Kidney (tissue), 14 donors: ENCODE measurements around the gene IL15. TPM values are rescaled to one million over a fixed set of nuclear protein-coding genes. Genes with fewer than 3 reads are reported as not detected.
"Not testable (repeated sequence)": the region's sequence is repeated elsewhere in the genome, so short reads cannot be mapped to it uniquely, and the experiment has no call there.

Experiments
- DNase-seq, 5 donors: peaks; one replicate each; pipeline ENCODE4 v3.0.0-alpha.2; 2013 to 2020
- FAIRE-seq: peaks from 2 replicates; lab custom pipeline; 2012; peaks lifted over from hg19 to GRCh38; lab: Jason Lieb, UNC
- H3K27ac ChIP-seq, 2 donors: one replicate each; pipeline ENCODE4 v1.7.0; 2013; ENCODE audit warnings: low read depth in 2 of 2, low read length in 2 of 2, inconsistent platforms in 1 of 2
- H3K27me3 ChIP-seq: one replicate; pipeline ENCODE4 v1.7.1; 2013; ENCODE audit warnings: low read length, inconsistent platforms; ENCODE audit not compliant: control insufficient read depth, insufficient read depth
- H3K36me3 ChIP-seq, 3 donors: one replicate each; pipeline versions ENCODE4 v1.7.0 to v1.7.1; 2013; ENCODE audit warnings: low read length in 3 of 3, control low read depth in 1 of 3, inconsistent platforms in 1 of 3; ENCODE audit not compliant: insufficient read depth in 3 of 3, control insufficient read depth in 2 of 3
- H3K4me1 ChIP-seq, 3 donors: one replicate each; pipeline versions ENCODE4 v1.7.0 to v1.7.1; 2013; ENCODE audit warnings: low read length in 3 of 3, inconsistent platforms in 1 of 3, low read depth in 1 of 3; ENCODE audit not compliant: control insufficient read depth in 2 of 3, insufficient read depth in 2 of 3
- H3K4me3 ChIP-seq, 3 donors: one replicate each; pipeline versions ENCODE4 v1.7.0 to v1.8.1; 2013; ENCODE audit warnings: low read length in 3 of 3, control low read depth in 1 of 3, inconsistent platforms in 1 of 3
- H3K9ac ChIP-seq, 3 donors: one replicate each; pipeline versions ENCODE4 v1.7.0 to v1.7.1; 2013; ENCODE audit warnings: low read length in 3 of 3, control low read depth in 1 of 3, inconsistent platforms in 1 of 3
- H3K9me3 ChIP-seq, 3 donors: one replicate each; pipeline versions ENCODE4 v1.7.0 to v1.7.1; 2013; ENCODE audit warnings: low read length in 3 of 3, control low read depth in 1 of 3, inconsistent platforms in 1 of 3; ENCODE audit not compliant: control insufficient read depth in 2 of 3, insufficient read depth in 1 of 3
- intact Hi-C: fragments of 100-400 bp; cut with DNase I; formaldehyde crosslinking; loops from one replicate; pipeline ENCODE4 v1.11.1; 2022
- polyA plus RNA-seq: library from polyadenylated mRNA; stranded (reverse); fragments of 350-450 nt; fragmentation: Illumina TruSeq; extraction: RNeasy Lipid Tissue Mini Kit (QIAGEN cat#74804); gene quantifications from one replicate; pipeline ENCODE4 v1.2.3, GENCODE V29; 2014; ENCODE audit warnings: low read depth, low replicate concordance; ENCODE audit not compliant: insufficient read depth
- total RNA-seq: library from RNA; stranded (reverse); fragmentation: NEBNext Ultra II Directional; extraction: Animal tissue kit (Norgen Biotek cat#: 25700); gene quantifications from one replicate; pipeline ENCODE4 v1.2.1, GENCODE V29; 2021
- TF ChIP-seq, protein P1 (sequence below): IDR thresholded peaks from 3 replicates; pipeline ENCODE4 v1.5.1; 2012; ENCODE audit warnings: mild to moderate bottlenecking, moderate library complexity, borderline replicate concordance; ENCODE audit not compliant: insufficient read depth; ENCODE audit errors: extremely low read depth
- donor health status: control.
- donor health status: control.
- donor health status: control.
- donor health status: control.
- donor health status: control.
- donor health status: DM: yes; HTN: yes; CAD: no.
- donor health status: Normal renal cell carcinoma (clear cell type).

IL15 gene
- total and polyA plus RNA-seq, 2 donors from 2014 or later = 4.8 to 6.4 TPM

DNA sequence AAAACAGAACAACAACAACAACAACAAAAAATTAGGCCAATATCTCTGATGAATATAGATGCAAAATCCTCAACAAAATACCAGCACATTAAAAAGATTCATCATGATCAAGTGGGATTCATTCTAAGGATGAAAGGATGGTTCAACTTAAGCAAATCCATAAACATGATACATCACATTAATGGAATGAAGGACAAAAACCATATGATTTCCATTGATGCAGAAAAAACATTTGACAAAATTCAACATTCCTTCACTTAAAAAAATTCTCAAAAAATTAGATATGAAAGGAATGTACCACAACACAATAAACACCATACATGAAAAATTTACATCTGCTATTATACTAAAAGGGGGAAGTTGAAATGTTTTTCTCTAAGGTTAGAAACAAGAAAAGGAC, 103.3 kb downstream of the IL15 start:
- TF ChIP-seq, protein P1, sequence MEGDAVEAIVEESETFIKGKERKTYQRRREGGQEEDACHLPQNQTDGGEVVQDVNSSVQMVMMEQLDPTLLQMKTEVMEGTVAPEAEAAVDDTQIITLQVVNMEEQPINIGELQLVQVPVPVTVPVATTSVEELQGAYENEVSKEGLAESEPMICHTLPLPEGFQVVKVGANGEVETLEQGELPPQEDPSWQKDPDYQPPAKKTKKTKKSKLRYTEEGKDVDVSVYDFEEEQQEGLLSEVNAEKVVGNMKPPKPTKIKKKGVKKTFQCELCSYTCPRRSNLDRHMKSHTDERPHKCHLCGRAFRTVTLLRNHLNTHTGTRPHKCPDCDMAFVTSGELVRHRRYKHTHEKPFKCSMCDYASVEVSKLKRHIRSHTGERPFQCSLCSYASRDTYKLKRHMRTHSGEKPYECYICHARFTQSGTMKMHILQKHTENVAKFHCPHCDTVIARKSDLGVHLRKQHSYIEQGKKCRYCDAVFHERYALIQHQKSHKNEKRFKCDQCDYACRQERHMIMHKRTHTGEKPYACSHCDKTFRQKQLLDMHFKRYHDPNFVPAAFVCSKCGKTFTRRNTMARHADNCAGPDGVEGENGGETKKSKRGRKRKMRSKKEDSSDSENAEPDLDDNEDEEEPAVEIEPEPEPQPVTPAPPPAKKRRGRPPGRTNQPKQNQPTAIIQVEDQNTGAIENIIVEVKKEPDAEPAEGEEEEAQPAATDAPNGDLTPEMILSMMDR = no peak
- no peak for DNase-seq
- H3K9me3 ChIP-seq = peaks cover 0 to 27% (median 5%) of the 10 kb centered on the region in 3 donors

DNA sequence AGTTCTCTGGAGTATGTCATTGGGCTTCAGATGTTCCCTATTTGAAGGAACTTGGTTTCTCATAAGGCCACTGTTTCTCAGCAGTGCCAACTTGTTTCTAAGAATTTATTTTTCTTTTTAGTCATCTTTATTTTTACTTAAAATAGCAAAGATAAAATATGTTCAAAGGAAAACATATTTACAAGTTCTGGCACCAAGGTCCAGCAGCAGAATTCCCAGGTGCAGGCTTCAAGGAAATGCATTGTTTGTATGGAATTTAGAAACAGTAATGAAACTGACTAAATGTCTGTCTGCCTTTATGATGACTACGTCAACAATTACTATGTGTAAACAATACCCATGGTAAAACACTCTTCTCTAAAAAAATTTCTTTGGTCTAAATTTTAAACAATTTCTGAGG, 109.6 kb downstream of the IL15 start:
- Histone ChIP-seq H3K9ac (no peak overlapping the region), H3K27ac (no peak overlapping the region), H3K27me3 (no peaks in the 10 kb centered on the region), H3K4me1 (no peaks in the 10 kb centered on the region), H3K4me3 (no peak overlapping the region), H3K36me3 (no peaks in the 10 kb centered on the region), H3K9me3 (peaks cover 0 to 7% (median 2%) of the 10 kb centered on the region in 3 donors)
- no peak for DNase-seq
- no peak for FAIRE-seq
- intact Hi-C loops = no loop called here
- TF ChIP-seq, protein P1 = no peak

More for the DNA sequence above, 103.3 kb downstream of the IL15 start:
- no peaks in the 10 kb centered on the region for H3K27me3 ChIP-seq
- intact Hi-C loops = no loop called here
- no peak overlapping the region for H3K27ac ChIP-seq
- H3K36me3 ChIP-seq = no peaks in the 10 kb centered on the region
- H3K9ac ChIP-seq = no peak overlapping the region
- no peak for FAIRE-seq
- H3K4me1 ChIP-seq = no peaks in the 10 kb centered on the region
- no peak overlapping the region for H3K4me3 ChIP-seq

DNA sequence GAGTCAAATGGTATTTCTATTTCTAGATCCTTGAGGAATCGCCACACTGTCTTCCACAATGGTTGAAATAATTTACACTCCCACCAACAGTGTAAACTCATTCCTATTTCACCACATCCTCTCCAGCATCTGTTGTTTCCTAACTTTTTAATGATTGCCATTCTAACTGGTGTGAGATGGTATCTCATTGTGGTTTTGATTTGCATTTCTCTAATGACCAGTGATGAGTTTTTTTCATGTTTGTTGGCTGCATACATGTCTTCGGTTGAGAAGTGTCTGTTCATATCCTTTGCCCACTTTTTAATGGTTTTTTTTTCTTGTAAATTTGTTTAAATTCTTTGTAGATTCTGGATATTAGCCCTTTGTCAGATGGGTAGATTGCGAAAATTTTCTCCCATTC, 115.4 kb downstream of the IL15 start:
- H3K27ac ChIP-seq, H3K9me3 ChIP-seq, intact Hi-C loops, FAIRE-seq, H3K4me3 ChIP-seq, H3K4me1 ChIP-seq, H3K9ac ChIP-seq, H3K27me3 ChIP-seq, DNase-seq, H3K36me3 ChIP-seq: not testable (repeated sequence)

DNA sequence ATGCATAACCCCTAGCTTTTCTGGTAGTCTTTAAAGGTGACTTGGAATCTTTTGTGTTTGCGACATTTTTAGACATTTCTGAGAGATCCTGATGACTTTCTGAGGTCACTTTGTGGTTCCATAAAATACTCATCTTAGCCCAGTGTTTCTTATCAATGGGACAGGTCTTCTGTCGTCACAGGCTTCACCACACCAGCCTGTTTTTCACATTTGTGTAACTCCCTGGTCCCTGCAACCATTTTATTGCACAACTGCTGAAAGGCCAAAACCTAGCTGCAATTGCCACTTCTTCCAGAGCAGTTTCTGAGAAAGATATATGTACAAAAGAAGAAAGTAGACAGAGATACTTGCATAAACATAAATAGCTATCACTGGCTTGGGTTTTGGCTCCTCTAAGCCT, 120.9 kb downstream of the IL15 start:
- no peak for FAIRE-seq
- H3K4me1 ChIP-seq = no peaks in the 10 kb centered on the region
- intact Hi-C loops = no loop called here

More for the DNA sequence above, 120.9 kb downstream of the IL15 start:
- H3K9ac ChIP-seq = no peak overlapping the region
- H3K4me3 ChIP-seq = no peak overlapping the region
- no peak for DNase-seq
- H3K36me3 ChIP-seq = no peaks in the 10 kb centered on the region
- TF ChIP-seq, protein P1 = no peak
- H3K27me3 ChIP-seq = no peaks in the 10 kb centered on the region
- H3K27ac ChIP-seq = no peak overlapping the region
- no peaks in the 10 kb centered on the region for H3K9me3 ChIP-seq
